ENCODE data around the gene B4GALT7.

- TF ChIP-seq JUN (CRISPR knock-in tag; IDR thresholded peaks at IDR 0.05) (no peak), MAX (CRISPR knock-in tag; IDR thresholded peaks at IDR 0.05) (no peak), TEAD4 (CRISPR knock-in tag; IDR thresholded peaks at IDR 0.05) (no peak), IRF2 (CRISPR knock-in tag; IDR thresholded peaks at IDR 0.05; ENCODE audit: borderline replicate concordance, low read depth) (no peak), USF2 (CRISPR knock-in tag; IDR thresholded peaks at IDR 0.05) (no peak)
- TF ChIP-seq, protein P1, sequence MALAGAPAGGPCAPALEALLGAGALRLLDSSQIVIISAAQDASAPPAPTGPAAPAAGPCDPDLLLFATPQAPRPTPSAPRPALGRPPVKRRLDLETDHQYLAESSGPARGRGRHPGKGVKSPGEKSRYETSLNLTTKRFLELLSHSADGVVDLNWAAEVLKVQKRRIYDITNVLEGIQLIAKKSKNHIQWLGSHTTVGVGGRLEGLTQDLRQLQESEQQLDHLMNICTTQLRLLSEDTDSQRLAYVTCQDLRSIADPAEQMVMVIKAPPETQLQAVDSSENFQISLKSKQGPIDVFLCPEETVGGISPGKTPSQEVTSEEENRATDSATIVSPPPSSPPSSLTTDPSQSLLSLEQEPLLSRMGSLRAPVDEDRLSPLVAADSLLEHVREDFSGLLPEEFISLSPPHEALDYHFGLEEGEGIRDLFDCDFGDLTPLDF (CRISPR knock-in tag; IDR thresholded peaks at IDR 0.05) = no peak
- TF ChIP-seq, protein P2, sequence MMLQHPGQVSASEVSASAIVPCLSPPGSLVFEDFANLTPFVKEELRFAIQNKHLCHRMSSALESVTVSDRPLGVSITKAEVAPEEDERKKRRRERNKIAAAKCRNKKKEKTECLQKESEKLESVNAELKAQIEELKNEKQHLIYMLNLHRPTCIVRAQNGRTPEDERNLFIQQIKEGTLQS (CRISPR knock-in tag; conservative IDR thresholded peaks at IDR 0.05) = no peak
Measured at GRCh38 chr5:177611446-177612214, 11.7 kb downstream of the B4GALT7 start.
